ENCODE data around the gene DLAT.

DNA sequence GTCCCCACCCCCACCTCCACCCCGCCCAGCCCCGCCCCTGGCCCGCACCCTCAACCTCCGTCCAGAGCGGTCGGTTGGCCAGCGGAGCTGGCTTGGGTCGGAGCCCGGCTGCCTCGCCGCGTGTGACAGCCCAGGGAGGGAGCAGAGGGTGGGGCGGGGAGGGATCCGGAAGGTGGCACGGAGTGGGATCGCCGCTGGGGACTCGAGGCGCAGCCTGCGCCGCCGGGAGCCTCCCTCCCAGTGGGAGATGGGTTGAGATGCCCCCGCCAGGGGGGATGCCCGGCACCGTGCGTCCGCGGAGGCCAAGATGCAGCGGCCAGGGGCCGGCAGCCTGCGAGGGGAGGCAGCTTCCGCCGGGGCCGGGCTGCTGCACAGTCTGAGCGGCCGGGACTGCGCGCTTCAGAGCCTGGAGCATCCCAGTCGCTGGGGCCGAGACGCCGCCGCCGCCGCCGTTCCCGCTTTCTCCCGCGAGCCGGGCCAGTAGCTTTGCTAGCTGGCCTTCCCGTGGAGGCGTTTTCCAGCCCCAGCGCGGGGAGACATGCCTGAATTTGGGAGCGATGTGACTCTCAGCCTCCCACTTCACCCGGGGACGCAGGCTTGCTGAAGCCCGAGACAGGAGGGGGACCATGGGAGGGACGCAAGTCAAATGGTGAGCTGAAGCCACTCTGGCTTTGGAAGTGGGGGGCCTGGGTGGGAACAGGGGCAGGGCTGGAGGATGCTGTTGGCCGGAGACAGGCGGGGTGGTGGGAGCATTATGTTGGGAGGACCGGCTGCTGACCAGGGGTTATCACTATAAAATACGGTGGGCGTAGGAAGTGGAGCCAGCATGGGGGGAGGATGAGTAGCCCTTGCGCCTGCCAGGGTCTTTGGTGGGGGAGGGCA, 47.8 kb upstream of the DLAT start:
- TF ChIP-seq, protein P1, sequence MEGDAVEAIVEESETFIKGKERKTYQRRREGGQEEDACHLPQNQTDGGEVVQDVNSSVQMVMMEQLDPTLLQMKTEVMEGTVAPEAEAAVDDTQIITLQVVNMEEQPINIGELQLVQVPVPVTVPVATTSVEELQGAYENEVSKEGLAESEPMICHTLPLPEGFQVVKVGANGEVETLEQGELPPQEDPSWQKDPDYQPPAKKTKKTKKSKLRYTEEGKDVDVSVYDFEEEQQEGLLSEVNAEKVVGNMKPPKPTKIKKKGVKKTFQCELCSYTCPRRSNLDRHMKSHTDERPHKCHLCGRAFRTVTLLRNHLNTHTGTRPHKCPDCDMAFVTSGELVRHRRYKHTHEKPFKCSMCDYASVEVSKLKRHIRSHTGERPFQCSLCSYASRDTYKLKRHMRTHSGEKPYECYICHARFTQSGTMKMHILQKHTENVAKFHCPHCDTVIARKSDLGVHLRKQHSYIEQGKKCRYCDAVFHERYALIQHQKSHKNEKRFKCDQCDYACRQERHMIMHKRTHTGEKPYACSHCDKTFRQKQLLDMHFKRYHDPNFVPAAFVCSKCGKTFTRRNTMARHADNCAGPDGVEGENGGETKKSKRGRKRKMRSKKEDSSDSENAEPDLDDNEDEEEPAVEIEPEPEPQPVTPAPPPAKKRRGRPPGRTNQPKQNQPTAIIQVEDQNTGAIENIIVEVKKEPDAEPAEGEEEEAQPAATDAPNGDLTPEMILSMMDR (IDR thresholded peaks at IDR 0.05; ENCODE audit: insufficient read depth, low read depth, low read length), result no peak
- TF ChIP-seq EZH2 (IDR thresholded peaks at IDR 0.05; ENCODE audit: insufficient read depth, low read length), result no peak

Data from astrocyte (in vitro differentiated cells and primary cell).